ENCODE measurements around the gene ANTXR1. TPM values are rescaled to one million over a fixed set of nuclear protein-coding genes. Genes with fewer than 3 reads are reported as not detected.
"Not testable (repeated sequence)": the region's sequence is repeated elsewhere in the genome, so short reads cannot be mapped to it uniquely, and the experiment has no call there.

The ANTXR1 gene
- total RNA-seq, 2 donors from 2014 or later, result 146 to 147 TPM

DNA sequence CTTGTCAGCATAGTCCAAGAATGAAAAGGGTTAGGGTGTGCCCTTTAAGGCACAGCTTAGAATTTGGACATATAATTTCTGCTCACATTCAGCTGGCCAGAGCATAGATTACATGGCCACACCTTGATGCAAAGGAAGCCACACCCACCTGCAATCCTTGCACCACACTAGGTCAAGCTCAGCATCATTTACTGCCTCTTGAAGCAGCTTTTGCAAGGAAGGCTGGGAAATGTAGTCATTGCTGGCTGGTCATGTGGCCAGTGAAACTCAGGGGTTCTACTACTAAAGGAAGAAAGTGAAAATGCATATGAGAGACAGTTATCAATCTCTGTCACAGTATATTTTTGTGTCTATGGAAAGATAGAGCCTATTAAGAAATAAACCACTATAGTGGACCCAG lies 214.7 kb downstream of the ANTXR1 start:
- intact Hi-C loops (cut with DNase I), result no loop called here
- DNase-seq (ENCODE audit: low spot score), result no peak

DNA sequence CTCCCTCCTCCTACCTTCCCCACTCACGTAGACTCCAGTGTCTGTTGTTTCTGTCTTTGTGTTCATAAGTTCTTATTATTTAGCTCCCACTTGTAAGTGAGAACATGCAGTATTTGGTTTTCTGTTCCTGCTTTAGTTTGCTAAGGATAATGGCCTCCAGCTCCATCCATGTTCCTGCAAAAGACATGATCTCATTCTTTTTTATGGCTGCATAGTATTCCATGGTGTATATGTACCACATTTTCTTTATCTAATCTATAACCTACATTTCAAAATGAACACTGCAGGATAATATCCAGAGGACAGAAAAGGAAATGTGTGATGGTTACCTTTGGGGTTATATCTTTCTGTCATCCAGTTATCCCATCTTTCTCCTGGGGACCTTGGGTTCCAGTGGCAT lies 218.0 kb downstream of the ANTXR1 start:
- DNase-seq (ENCODE audit: low spot score); intact Hi-C loops (cut with DNase I): not testable (repeated sequence)

DNA sequence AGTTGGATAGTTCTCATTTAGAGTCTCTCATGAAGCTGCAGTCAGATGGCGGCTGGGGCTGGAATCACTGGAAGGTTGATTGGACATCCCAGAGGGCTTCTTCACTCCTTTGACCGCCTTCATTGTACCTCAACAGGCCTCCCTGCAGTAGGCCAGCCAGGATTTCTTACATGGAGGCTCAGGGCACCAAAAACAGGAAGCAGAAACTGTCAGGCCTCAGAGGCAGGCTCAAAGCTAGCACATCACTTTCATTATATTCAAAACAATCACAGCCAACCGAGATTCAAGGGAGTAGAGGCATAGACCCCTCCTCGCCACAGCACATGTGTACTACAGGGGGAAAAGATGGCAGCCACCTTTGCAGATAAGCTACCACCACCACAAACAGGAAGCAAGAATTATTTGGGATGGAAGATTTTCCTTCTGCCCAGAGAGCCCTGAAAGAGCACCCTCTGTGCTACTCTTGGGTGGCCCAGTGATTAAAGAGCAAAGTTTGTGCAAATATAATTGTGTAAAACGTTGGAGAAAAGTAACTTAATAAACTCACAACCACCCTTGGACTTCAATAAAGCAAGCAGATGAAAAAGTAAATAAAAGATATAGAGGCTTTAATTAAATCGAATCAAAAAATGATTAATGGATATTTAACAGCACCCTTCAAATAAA lies 218.8 kb downstream of the ANTXR1 start:
- no peak for DNase-seq (ENCODE audit: low spot score)
- intact Hi-C loops (cut with DNase I), result no loop called here

DNA sequence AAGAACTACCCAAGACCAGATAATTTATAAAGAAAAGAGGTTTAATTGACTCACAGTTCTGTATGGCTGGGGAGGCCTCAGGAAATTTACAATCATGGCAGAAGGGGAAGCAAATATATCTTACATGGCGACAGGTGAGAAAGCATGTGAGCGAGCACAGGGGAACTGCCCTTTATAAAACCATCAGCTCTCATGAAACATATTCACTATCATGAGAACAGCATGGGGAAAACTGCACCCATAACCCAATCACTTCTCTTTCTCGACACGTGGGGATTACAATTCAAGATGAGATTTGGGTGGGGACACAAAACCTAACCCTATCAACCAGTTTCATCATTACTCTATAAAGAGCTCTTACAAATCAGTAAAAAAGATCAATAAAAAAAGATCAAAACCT lies 222.9 kb downstream of the ANTXR1 start:
- intact Hi-C loops (cut with DNase I); DNase-seq (ENCODE audit: low spot score): not testable (repeated sequence)

DNA sequence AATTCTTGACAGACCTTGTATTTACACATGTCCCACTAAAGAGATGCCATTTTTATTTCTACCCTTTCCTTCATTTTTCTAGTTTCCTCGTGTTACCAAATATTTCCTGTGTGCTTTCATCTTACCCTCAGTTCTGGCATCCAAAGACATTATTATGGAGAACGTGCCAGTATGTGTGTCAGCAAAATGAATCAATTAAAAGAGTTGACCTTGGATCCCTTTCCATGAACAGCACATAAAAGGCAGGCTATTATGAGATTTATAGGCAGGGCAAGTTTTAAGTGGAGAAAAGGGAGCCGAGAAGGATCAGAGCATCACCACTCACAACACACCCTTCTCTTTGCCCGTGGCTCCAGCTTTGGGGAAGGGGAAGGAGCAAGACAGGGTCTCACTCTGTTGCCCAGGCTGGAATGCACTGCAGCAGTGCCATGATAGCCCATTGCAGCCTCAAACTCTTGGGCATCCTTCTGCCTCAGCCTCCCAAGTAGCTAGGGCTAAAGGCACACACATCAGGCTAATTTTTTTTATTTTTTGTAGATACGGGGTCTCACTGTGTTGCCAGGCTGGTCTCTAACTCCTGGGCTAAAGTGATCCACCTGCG lies 224.2 kb downstream of the ANTXR1 start:
- no peak for DNase-seq (ENCODE audit: low spot score)
- intact Hi-C loops (cut with DNase I), result no loop called here

DNA sequence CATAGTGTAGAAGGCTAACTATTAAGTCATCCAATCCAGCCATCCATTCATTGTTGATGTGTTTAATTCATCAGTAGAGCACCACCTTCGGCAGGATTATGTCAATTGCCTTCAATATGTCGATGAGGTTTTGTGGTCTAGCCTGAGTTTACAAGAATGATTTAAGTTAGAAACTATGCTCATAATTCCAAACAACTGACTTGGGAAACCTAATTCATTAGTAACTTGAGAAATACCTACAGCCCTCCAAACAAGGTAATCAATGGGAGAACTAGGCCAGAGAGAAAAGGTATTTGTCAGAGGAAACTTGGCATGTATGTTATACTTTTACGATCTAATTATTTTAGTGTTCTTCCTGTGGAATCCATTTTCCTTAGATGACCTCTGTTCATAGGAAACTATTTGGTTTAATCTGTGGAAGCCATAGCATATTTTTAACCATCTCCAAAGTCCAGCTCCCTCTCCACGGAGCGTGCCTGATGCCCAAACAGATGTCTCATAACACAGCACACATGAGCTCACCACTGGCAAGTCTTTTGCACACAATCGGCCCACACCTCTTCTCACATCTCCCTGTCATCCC lies 225.6 kb downstream of the ANTXR1 start:
- DNase-seq (ENCODE audit: low spot score), result no peak
- intact Hi-C loops (cut with DNase I), result no loop called here

DNA sequence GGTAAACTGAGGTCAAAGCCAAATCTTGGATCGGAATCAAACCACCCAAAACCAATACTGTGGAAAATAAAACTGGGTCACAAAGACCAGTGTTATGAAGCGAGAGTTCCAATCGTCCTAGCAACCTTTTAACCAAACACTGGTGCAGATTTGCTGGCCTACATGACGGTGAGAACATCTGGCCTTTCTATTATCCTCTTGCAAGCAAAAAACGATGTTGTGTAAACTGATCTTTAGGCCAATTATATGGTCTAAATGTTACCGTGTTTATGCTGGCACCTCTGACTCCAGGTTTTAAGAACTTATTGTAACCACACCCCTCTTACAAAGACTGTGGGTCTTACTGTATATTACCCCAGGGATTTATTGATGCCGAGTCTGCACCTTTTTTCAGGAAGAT lies 228.1 kb downstream of the ANTXR1 start:
- intact Hi-C loops (cut with DNase I), result no loop called here
- no peak for DNase-seq (ENCODE audit: low spot score)

DNA sequence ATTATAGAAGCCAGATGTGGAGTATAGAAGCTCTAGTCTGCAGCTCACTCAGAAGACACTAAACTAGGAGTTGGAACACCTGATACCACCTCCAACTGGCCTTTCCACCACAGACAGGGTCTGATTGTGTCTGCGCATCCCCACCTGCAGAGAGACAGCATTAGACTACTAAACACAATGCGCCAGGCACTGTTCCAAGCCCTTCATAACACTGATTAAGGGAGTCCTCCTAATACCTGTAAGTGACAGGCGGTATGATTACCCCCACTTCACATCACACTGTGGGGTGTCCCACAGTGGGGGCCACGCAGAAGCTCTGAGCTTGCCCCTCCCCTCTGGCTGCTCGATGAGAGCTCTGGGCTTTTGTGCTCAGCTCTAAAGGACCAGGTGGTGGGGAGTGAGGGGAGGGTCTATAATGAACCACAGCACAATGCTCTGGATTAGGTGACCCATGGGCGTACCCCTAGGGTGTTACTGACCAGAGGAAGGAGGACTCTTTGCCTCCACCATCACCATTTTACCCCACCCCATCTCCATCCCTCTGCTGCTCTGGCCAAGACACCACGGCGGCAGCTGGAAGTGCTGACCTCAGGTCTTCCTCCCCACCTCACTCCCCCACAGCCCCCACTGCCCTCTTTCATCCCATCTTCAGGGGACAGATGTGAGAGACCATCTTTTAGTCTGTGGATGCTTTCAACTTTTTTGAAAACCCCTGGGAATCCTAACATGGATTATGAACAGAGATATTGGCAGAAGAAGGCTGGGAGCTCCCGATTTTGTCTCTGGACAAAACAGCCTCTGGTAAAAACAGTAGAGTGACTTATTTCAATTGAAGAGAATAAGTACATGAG lies 228.9 kb downstream of the ANTXR1 start:
- intact Hi-C loops (cut with DNase I), result no loop called here
- no peak for DNase-seq (ENCODE audit: low spot score)

DNA sequence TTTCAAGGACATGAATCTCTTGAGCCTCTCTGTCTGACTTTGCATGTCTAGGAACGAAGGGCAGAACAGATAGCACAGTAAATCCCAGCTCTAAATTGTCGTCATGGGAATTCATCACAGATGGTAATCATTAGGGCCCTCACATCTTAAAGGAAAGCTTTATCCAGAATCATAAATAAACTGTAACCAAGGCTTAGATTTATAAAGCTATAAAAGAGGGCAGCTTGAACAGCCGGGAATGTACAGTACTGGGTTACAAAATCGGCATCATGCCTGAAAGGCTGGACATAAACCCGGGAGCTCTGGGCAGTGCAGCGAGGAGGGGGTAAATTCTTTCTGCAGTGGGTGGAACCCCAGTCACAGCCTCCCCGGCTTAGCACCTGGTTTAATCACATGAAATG lies 229.7 kb downstream of the ANTXR1 start:
- no peak for DNase-seq (ENCODE audit: low spot score)

DNA sequence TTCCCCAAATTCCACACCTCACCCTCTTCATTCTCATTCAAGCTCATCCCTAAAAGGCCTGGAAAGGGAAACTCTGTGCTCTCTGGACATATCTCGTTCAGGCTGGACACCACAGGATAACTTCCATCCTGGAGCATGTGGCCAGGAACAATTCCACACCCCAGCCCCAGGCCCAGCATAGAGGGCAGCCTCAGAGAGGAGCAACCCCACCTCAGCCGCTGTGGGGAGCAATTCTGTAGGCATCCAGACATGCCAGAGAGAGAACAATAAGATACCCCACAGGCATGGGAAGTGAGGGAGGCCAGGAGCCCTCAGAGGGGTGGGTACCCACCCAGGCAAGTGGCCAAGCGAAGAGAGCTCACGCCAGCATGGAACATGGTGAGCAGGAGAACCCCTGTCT lies 230.7 kb downstream of the ANTXR1 start:
- no peak for DNase-seq (ENCODE audit: low spot score)
- intact Hi-C loops (cut with DNase I), result no loop called here

More for the DNA sequence above, 229.7 kb downstream of the ANTXR1 start:
- intact Hi-C loops (cut with DNase I), result no loop called here

DNA sequence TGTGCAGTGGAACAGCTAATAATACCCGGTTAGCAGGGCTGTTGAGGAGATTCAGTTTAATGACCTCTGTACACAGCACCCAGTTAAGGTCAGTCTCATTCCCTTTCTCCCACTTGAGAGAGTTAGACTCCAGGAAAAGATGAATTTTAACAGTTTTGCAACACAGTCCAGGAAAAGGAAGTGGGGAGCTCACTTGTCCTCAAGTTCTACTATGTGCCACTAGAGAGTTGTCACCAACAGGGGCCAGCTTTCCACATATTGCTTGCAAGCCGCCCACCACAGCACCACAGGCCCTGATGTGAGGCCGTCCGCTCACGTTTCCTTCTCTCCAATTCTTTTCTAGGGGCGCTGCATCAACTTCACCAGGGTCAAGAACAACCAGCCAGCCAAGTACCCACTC lies 231.9 kb downstream of the ANTXR1 start:
- intact Hi-C loops (cut with DNase I), result no loop called here
- DNase-seq (ENCODE audit: low spot score), result no peak

DNA sequence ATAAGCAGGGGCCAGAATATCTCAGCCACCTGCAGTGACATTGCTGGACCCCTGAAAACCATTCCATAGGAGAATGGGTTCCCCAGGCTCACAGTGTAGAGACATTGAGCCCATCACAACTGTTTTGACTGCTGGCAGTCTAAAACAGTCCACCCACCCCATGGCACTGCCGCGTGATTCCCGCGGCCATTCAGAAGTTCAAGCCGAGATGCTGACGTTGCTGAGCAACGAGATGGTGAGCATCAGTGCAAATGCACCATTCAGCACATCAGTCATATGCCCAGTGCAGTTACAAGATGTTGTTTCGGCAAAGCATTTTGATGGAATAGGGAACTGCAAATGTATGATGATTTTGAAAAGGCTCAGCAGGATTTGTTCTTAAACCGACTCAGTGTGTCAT lies 234.6 kb downstream of the ANTXR1 start:
- intact Hi-C loops (cut with DNase I), result no loop called here

DNA sequence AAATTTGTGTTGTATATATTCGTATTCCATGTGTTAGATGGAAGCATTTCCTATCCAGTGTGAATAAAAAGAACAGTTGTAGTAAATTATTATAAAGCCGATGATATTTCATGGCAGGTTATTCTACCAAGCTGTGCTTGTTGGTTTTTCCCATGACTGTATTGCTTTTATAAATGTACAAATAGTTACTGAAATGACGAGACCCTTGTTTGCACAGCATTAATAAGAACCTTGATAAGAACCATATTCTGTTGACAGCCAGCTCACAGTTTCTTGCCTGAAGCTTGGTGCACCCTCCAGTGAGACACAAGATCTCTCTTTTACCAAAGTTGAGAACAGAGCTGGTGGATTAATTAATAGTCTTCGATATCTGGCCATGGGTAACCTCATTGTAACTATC lies 235.3 kb downstream of the ANTXR1 start:
- no peak for DNase-seq (ENCODE audit: low spot score)
- intact Hi-C loops (cut with DNase I), result no loop called here

More for the DNA sequence above, 234.6 kb downstream of the ANTXR1 start:
- no peak for DNase-seq (ENCODE audit: low spot score)

DNA sequence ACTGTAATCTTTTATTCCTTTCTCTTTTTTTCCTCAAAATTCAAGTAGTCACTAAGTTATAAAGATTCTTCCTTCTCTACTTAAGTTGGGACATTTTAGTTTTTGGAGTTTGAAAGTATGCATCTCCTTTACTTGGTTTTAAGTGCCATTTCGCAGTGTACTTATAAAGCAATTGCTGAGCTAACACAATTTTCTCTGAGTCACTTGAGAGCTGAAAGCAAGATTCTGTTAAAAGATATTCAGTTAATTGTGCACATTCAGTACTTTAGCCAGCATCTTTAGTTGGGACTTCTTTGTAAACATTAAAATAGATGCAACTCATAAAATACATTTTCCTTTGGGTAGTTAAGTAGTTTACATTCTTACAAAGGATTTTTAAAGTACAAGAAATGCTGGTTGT lies 238.0 kb downstream of the ANTXR1 start:
- no peak for DNase-seq (ENCODE audit: low spot score)
- intact Hi-C loops (cut with DNase I), result loop anchor here in 1 of 2 donors (10.0 kb wide), 1 partner anchor 54 kb away; no protein-coding TSS in a partner anchor

DNA sequence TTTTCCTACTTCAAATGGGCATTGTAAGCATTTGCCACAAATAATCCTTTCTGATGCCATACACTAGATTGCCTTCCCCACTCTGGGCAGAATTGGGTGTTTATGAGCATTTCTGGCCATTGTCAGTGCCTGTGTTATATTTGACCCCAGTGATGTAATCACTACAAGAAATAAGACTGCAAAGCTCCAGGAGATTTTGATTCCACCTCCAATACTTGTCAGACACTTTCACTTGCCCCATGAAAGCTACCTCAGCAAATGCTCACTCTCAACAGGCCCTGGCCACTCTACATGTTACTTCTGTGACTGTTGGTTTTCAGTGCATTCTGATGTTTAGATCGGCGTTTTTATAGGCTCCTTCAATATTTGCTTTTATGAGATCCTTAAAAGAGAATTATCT lies 239.0 kb downstream of the ANTXR1 start:
- intact Hi-C loops (cut with DNase I), result loop anchor here in 1 of 2 donors (10.0 kb wide), 1 partner anchor 53 kb away; no protein-coding TSS in a partner anchor
- no peak for DNase-seq (ENCODE audit: low spot score)

DNA sequence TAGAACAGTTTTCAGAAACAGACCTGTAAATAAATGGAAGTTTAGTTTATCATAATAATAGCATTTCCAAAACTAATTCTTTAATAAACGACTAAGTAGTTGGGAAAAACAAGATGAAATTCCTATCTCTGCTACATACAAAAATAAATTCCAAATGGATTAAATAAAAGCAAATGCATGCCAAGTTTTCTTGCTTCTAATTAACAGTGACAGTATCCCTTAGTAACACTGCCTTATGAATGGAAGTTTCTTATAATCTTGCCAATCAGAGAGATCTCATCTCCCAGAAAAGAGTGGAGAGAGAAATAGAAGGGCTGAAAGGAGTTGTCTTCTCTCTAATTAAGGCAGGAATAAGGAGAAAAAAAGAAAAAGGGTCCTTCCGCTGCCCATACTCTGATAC lies 240.1 kb downstream of the ANTXR1 start:
- intact Hi-C loops (cut with DNase I), result loop anchor here in 1 of 2 donors (10.0 kb wide), 1 partner anchor 52 kb away; no protein-coding TSS in a partner anchor
- no peak for DNase-seq (ENCODE audit: low spot score)

DNA sequence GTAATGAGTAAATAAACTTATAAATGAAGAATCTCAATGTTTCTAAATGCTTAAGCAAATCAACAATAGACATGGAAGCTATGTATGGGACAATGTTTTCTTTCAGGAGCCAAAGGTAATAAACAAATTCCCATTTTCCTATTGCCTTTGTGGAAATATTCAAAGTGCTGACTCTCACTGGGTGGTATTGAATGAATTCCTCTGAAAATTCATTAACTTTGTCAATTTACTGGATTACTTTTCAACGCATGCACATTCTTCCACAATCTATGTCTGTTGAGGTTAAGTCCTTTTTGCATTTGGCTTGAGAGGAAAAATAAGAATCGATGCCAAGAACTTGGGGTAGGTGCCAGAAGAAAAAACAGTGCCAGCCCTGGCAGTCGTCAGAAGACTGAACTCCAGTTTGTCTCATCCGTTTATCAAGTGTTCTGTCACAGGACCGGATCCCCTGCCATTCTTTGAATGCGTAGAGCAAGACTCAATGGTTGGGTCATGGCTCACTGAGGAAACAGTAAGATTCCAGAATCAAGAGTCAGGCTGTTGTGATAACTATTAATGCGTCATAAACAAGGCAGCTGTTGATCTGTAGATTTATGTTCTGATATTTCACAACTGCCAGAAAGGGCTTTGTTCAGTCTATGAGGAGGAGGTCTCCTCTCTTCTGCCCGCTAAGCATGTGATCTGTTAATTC lies 240.8 kb downstream of the ANTXR1 start:
- no peak for DNase-seq (ENCODE audit: low spot score)

DNA sequence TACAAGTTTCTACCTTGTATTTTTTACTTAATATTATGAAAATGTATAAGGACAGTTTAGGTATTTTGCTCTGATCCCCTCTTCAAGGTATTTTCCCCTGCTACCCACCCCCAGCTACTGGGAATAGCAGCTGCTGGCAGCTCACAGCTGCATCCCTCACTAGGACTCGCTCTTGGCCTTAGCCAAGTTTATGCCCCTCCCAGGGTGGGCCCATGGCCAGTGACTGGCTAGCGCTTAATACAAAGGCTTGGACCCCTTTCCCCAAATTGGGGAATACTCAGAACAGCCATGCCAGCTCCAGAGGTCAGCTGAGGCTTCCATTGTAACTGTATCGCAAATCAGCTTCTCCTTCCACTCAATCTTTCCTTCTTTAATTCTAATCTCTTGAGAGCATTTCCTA lies 242.8 kb downstream of the ANTXR1 start:
- intact Hi-C loops (cut with DNase I), result loop anchor here in 1 of 2 donors (10.0 kb wide), 1 partner anchor 49 kb away; no protein-coding TSS in a partner anchor
- DNase-seq (ENCODE audit: low spot score), result no peak

More for the DNA sequence above, 240.8 kb downstream of the ANTXR1 start:
- intact Hi-C loops (cut with DNase I), result loop anchor here in 1 of 2 donors (10.0 kb wide), 1 partner anchor 51 kb away; no protein-coding TSS in a partner anchor

DNA sequence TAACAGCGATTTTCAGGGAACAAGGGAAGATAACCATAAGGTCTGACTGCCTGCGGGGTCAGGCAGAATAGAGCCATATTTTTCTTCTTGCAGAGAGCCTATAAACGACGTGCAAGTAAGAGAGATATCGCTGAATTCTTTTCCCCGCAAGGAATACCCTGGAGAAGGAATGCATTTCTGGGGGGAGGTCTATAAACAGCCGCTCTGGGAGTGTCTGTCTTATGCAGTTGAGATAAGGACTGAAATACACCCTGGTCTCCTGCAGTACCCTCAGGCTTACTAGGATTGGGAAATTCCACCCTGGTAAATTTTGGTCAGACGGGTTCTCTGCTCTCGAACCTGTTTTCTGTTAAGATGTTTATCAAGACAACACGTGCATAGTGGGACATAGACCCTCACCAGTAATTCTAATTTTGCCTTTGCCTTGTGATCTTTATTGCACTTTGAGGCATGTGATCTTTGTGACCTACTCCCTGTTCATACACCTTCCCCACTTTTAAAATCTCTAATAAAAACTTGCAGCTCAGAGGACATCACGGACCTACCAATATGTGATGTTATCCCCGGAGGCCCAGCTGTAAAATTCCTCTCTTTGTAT lies 247.1 kb downstream of the ANTXR1 start:
- DNase-seq (ENCODE audit: low spot score), result not testable (repeated sequence)
- intact Hi-C loops (cut with DNase I), result loop anchor here in 1 of 2 donors (10.0 kb wide), 1 partner anchor 45 kb away; no protein-coding TSS in a partner anchor

Data from posterior vena cava (tissue), 2 donors.